Effector CD4-positive, alpha-beta T cell (primary cell): Measurements from ENCODE around the gene SLC25A33.
"Not testable (repeated sequence)": the region's sequence is repeated elsewhere in the genome, so short reads cannot be mapped to it uniquely, and the experiment has no call there.

Experiments
- DNase-seq: peaks from one replicate; pipeline ENCODE4 v3.0.0-alpha.2; 2020

Gene SLC25A33

DNA sequence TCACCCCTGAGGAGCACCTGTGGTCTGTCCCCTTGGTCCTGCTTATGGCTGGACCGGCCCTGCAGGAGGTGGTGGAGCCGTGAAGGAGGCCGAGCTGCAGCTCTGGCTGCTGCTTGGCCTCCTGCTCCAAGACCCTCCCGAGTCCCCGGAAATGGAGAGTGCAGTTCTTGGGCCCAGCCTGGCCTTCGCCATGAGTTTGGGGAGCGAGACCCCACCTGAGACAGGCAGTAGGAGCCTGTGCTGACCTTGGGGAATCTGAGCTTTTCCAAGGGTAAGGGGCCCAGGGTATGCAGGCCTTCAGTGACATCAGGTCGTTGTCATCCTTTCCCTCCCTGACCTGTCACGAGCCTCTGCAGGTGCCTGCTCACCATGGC lies 63.5 kb downstream of the SLC25A33 start:
- DNase-seq: no peak

DNA sequence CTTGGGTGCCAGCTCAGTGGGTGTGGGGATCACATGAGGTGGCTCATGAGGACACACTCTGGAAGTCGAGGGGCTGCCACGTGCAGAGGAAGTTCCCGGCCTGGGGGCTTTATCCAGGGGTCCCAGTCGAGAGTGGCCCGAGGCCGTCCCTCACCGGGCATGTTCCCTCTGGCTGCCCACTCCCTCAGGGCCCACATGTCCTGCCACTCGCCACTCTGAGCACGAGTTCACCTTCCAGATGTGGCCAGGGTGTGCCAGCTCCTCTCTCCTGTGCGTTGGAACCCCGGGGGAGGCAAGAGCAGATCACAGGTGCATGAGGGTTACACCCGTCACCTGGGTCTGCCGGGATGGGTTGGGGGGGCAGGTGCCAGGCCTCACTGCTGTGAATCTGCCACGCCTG lies 64.0 kb downstream of the SLC25A33 start:
- no peak for DNase-seq

DNA sequence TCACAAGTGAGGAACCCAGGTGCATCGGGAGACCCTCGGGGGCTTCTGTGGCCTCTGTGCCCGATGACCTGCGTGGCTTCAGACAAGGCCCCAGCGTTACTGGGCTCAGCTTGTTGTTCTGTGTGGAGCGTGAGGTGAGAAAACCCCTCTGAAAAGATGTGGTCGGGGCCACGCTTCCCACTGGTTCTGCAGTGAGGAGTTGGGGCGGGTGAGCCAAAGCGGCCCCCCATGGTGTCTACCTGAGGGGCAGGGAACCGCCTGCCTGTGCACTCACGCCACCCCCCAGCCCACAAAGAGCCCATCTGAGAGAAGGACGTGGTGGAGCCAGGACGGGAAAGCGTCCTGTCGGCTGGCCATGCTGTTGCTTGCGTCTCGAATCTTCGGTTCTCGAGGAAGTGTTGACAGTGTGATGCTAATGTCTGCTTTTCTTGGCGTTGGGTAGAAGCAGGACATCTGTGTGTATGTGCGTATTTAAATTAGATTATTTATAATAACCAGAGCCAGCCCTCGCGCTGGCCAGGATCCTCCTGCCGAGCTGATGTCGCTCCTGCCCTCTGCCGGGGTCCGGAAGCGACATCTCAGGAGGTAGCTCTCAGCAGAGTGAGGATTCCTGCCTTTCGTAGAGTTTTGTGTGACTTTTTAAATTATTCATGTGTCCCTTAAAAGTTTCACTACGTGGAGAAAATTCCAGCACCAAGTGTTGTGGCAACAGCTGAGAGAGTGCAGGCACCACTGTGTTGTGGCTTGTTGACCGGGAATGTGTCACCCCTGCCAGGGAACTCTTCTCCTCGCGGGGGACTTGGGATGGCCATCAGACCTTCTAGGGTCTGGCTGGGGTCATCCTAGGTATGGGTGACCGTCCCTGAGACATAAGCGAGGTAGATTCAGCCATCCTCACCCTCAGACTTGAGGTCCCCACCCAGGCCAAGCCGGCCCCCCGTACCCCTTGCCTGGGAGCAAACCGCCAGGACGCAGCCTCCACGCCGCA lies 64.8 kb downstream of the SLC25A33 start:
- DNase-seq: no peak

DNA sequence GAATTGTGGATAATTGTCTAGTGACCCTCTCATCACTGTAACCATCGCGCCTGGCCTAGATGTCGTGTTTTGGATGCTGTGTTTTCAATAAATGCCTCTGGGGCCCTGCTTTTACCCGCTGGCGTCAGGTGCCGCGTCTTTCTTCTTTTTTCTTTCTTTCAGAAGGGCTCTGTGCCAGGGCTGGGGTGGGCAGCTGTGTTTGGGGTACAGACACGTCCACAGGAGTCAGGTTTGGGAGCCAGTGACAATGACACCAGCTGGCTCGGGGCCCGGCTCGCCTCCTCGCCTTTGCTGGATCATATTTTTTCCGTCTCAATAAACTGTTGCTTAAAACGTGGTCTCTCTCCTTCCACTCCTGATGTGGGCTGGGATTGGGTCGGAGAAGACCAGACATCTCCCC lies 65.6 kb downstream of the SLC25A33 start:
- no peak for DNase-seq

DNA sequence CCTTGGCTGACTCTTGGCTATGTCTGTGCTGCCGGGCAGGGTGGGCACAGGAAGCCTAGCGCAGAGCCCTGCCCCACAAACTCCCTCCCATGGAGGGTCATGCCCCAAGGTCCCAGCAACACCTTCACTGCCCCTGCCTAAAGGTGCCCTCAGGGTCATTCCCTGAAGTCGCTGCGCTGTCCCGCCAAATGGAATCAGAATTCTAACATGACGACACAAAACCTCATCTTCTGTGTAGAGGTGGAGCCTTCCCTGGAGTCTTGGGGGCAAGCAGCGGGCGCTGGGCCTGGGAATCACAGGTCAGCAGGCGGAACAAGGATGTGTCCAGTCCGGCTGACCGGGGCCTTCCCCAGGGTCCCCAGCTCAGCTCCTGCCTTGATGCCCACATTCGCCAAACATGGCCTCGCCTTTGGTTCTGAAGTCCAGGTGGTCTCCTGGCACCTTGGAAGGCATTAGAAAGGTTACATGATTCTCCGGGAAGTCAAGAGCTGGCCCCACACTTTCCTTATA lies 66.7 kb downstream of the SLC25A33 start:
- DNase-seq: no peak

DNA sequence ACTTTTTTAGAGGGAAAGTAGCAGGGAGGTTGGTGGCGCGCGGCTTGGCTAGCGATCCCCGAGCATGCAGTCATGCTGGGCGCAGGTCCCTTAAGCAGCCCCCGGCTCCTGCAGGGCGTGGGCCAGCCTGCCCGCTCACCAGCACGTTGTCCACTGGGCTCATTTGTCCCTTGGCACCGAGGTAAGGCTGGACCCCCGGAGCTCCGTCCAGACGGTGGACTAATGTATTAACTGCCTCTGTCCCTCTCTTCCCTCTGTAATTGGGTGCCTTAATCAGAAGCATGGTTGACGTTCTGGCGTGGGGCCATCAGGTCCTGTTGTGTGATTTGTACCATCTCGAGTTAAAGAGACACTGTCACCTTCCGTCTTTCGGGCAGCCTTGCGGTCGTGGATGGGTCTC lies 67.2 kb downstream of the SLC25A33 start:
- DNase-seq: no peak

DNA sequence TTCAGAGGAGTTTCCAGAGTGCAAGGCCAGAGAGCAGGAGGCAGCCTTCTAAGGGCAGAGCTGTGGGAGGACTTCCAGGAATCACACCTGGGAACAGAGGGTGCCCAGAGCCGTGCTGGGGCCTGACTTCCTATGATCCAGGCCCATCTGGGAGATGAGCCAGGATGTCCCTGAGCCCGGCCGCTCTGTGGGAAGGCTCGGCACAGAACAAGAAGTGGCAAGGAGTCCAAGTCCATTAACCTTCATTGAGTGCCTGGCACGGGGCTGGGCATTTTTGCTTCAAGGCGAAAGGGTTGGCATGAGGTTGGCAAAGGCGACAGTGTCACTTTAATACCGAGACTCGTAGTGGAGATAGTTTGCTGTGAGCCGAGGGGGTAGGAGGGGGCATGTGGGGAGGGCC lies 67.7 kb downstream of the SLC25A33 start:
- no peak for DNase-seq

DNA sequence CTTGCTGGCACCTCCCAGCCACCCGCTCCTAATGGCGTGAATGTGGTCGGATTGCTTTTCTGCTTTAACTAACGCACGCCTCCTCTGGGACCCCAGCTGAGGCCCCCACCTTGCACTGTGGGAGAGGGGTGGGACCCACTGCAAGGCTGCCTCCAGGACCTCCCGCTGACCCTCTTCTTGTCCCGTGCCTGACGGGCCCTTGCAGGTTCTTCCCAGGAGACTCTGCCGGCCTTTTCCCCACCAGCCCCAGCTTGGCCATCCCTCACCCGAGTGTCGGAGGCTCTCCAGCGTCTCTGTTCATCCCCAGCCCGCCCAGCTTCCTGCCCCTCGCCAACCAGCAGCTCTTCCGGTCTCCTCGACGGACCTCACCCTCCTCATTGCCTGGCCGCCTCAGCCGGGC lies 68.1 kb downstream of the SLC25A33 start:
- no peak for DNase-seq

DNA sequence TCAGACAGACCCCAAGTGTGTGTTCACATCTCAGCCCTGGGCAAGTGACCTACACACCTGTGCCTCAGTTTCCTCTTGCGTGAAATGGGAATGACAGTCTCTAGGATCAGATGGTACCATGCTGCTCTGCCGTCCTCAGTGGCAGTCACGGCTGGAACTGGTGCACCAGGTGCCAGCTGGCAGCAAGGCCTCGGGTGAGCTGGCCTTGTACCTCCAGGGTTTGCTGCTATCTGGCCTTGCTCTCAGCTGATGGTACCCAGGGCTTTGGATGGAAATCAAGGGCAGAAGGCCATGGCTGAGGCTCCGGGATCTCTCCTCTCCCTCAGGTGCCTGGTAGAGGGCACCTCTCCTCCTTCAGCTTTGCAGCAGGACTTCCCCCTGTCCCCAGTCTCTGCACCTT lies 70.7 kb downstream of the SLC25A33 start:
- no peak for DNase-seq

DNA sequence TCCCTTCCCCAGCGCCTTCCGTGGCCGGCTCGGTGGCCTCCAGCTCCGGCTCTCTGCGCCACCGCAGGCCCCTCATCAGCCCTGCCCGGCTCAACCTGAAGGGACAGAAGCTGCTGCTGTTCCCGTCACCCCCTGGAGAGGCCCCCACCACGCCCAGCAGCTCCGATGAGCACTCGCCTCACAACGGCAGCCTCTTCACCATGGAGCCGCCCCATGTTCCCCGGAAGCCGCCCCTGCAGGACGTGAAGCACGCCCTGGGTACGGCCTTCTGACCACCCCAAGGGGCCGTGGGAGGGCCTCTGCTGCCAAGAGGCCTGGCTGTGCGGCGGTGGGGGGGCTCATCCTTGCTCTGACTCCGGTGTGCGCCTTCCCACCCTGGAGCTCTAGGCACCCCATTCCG lies 71.3 kb downstream of the SLC25A33 start:
- DNase-seq: no peak

DNA sequence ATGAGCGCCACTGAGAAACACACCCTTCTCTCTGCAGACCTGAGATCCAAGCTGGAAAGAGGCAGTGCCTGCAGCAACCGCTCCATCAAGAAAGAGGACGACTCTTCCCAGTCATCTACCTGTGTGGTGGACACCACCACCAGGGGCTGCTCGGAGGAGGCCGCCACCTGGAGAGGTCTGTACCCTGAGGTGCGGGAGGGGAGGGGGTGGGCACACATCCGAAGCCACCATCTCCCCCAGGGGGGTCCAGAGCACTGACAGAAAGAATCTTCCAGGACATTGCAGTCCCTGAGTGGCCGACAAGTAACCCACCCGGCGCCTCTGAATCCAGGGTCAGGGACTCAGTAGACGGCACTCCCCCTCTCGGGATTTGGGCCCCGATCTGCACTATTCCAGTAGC lies 72.5 kb downstream of the SLC25A33 start:
- DNase-seq: no peak

DNA sequence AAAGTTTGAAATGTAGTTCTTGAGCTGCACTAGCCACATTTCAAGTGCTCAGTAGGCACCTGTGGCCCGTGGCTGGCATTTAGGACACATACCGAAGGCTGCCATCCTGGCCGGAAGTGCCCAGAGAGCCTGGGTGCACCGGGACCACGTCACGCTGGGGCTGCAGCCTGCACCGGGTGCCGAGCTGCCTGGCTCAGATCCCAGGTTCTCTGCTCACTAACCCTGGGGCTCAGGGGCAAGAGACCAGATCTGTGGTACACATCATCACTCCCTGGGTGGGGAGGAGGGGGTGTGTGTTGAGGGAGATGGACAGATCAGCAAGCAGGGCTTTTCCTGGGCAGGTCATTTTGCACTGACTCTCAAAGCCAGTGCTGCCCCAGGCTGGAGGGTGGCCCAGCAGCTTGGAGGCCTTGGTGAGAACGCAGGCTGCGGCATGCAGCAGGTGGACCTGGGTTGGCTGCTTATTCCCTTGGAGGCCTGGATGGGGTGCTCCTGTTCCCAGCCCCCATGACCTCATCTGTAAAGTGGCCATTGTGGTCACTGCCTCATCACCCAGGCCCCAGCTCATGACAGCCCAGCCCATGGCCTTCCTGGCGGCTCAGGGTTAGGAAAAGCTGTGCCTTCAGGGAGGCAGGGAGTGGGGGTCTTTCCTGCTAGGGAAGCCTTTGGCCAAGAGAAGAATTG lies 73.0 kb downstream of the SLC25A33 start:
- no peak for DNase-seq

DNA sequence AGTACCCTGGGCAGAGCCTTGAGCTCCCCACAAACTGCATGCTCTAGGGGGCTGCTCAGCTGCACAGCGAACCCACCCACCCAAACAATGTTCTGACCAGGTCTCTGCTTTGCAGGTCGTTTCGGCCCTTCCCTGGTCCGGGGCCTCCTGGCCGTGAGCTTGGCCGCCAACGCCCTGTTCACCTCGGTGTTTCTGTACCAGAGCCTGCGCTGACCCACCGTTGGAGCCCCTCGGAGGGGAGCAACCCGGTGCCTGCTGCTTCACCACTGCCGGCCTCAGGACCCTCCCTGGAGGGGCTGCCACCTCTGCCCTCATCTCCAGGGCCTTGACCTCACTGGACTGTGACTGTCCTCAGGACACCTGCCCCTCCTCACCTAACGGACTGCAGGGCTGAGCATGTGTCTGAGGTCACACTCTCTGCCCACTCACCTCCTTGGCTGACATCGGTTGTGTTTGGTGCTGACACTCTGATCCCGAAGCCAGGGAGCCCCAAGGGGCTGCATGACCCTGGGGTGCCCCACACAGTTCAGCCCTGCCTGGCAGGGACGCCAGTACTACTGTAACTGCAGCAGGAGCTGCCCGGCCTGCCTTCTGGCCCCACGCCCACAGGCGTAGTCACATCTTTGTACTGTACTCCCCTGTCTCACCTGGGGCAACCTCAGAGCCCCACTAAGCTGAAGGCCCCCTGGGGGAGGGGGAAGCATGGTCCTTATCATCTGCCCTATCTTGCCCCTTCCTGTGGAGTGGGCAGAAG lies 73.8 kb downstream of the SLC25A33 start:
- DNase-seq: no peak

DNA sequence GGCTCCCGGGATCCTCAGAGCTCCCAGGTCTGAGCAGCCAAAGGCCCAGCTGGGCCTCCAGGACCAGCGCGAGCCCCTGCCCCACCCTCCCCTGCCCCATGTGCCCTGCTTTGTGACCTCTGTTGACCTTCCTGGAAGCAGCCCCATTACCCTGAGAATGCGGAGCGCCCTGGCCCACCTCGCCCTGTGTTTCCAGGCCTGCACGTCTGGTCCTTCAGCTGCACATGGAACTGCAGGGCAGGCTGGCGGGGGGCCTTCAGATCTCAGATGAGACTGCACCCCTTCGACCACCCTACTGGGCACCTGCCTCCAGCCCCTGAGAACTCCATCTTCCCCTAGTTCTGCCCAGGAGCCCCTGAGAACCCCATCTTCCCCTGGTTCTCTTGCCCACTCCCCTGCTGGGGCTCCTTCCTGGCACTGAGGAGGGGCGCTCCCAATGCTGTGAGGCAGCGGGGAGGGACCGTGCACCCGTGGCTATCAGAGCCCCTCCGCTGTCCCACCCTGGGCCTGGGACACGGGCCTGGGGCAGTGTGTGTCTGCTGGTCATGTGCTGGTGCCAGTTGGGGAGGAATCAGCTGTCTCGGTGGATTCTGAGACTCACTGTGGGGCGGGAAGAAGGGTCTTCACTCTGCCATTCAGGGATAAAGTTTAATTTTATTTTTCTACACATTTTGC lies 74.5 kb downstream of the SLC25A33 start:
- no peak for DNase-seq

DNA sequence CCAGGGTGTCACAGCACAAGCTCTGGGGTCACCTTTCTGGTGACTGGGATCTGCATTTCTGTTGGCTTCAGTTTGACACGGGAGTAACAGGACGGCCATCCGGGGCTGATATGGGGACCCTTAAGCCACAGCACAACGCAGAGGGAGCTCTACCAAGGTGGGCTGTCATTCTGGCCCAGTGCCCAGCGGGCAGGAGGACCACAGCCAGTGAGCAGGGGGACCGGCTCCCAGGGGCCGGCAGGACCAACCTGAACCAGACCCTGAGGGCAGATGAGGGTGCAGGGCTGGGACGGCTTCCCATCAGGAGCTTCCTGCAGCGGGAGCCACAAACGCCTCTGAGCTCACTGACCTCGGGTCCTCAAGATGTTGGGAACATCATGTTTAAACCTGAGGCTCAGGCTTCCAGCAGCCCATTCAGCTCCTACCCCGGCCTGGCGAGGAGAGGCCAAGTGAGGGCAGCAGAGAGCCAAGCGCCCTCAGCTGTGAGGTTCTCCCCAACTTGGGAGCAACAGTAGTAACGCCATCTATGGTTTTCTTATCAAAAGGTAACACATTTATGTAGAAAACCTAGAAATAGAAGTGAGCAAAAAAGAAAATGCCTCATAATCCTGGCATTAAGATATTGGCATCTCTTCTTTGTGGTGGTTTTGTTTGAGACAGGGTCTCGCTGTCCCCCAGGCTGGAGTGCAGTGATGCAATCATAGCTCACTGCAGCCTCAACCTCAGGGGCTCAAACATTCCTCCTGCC lies 76.2 kb downstream of the SLC25A33 start:
- no peak for DNase-seq

DNA sequence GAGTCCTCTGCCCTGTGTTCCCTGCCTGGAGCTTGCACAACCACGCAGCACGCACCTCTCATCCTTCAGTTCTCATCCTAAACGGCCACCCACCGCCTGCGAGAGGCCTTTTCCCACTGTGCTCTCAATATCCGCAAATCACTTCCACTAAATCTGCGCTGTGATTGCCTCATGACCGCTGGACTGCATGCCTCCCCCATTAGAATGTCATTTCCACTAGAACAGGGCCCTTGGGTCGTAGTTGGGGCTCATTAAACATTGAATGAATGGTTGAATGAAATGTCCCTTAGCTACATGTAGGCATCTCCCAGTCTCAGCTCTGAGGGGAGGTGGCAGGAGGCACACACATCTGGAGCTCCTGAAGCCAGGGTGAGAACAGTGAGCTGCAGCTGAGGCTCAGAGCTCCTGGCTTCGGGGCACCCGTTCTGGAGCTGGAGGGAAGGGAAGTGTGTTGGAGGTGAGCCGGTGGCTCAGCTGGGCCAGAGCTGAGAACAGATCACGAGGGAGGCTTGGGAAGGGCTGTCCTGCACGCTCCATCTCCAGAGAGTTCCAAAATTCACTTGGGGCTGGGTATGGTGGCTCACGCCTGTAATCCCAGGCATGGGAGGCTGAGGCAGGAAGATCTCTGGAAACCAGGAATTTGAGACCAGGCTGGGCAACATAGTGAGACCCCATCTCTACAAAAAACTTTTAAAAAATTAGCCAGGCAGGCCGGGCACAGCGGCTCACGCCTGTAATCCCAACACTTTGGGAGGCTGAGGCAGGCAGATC lies 79.8 kb downstream of the SLC25A33 start:
- no peak for DNase-seq

DNA sequence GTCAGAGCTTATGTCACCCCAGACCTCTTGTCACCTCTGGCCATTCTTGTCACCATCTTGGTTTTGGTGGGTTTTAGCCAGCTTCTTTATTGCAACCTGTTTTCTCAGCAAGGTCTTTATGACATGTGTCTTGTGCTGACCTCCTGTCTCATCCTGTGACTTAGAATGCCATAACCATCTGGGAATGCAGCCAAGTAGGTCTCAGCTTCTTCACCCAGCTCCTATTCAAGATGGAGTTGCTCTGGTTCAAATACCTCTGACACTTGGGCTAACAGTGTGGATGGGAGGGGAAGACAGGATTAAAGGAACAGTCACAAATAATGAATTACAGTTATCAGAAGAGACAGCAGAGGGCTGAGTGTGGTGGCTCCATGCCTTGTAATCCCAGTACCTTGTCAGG lies 81.8 kb downstream of the SLC25A33 start:
- DNase-seq: no peak

DNA sequence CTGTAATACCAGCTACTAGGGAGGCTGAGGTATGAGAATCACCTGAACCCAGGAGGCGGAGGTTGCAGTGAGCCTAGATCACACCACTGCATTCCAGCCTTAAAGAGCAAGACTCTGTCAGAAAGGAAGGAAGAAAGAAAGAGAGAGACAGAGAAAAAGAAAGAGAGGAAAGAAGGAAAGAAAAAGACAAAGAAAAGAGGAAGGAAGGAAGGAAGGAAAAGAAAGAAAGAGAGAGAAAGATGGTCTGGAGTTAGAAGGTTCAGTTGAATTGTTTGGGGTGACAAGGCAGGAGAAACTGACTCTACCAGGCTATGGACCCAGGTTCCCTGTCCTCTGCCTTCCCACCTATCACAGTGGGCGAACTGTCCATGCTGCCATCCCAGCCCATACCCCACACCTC lies 84.8 kb downstream of the SLC25A33 start:
- DNase-seq: no peak

DNA sequence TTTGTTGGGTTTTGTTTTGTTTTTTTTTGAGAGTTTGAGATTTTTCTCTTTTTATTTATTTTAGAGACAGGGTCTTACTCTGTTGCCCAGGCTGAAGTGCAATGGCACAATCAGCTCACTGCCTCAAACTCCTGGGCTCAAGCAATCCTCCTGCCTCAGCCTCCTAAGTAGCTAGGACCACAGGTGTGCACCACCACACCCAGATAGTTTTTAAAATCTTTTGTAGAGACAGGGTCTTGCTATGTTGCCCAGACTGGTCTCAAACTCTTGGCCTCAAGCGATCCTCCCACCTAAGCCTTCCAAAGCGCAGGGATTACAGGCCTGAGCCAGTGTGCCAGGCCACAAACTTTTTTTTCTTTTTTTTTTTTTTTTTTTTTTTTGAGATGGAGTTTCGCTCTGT lies 85.8 kb downstream of the SLC25A33 start:
- not testable (repeated sequence) for DNase-seq

DNA sequence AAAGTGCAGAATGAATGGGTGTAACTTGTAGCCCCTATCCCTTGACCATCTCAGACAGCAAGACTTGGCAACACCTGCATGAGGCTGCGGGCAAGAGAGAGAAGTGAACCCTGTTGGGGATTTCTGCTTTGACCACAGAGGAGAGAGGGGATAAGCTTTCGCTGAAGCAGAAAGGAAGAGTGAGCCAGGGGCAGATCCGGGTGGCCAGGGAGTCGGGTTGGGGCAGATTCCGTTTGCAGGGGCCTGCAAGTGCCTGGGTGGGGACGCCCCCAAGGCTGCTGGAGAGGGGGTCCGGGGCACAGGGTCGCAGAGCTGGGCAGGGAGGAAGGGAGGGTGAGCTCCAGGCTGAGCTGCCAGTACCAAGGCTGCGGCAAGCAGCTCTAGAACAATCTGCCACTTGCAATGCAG lies 86.9 kb downstream of the SLC25A33 start:
- DNase-seq: no peak
